Parathyroid adenoma (tissue), 2 donors: Measurements from ENCODE around the gene AFF1.

Source experiments
- H2AFZ ChIP-seq: fragments of 300-600 bp; sonication (generic); one replicate; pipeline ENCODE4 v1.7.0; 2017; ENCODE audit warnings: antibody characterized with exemption, mild to moderate bottlenecking
- H3K27ac ChIP-seq: fragments of 300-600 bp; sonication (generic); one replicate; pipeline ENCODE4 v1.7.0; 2017
- H3K27me3 ChIP-seq: fragments of 300-600 bp; sonication (generic); one replicate; pipeline ENCODE4 v1.7.0; 2017; ENCODE audit warnings: low read length; ENCODE audit not compliant: control insufficient read depth, insufficient read depth
- H3K36me3 ChIP-seq: fragments of 300-600 bp; sonication (generic); one replicate; pipeline ENCODE4 v1.7.0; 2017; ENCODE audit warnings: low read length; ENCODE audit not compliant: control insufficient read depth, insufficient read depth
- H3K4me1 ChIP-seq: fragments of 300-600 bp; sonication (generic); one replicate; pipeline ENCODE4 v1.7.0; 2017; ENCODE audit warnings: control low read depth
- H3K4me2 ChIP-seq: fragments of 300-600 bp; sonication (generic); one replicate; pipeline ENCODE4 v1.7.0; 2017; ENCODE audit warnings: low read length
- H3K4me3 ChIP-seq: fragments of 300-600 bp; sonication (generic); one replicate; pipeline ENCODE4 v1.7.0; 2017; ENCODE audit warnings: low read depth, low read length
- H3K79me2 ChIP-seq: fragments of 300-600 bp; sonication (generic); one replicate; pipeline ENCODE4 v1.7.0; 2017; ENCODE audit warnings: control low read depth
- H3K9ac ChIP-seq: fragments of 300-600 bp; sonication (generic); one replicate; pipeline ENCODE4 v1.7.0; 2017; ENCODE audit warnings: mild to moderate bottlenecking
- H3K9me3 ChIP-seq: fragments of 300-600 bp; sonication (generic); one replicate; pipeline ENCODE4 v1.7.0; 2017; ENCODE audit warnings: low read length; ENCODE audit not compliant: control insufficient read depth
- CTCF ChIP-seq: fragments of 300-600 bp; sonication (generic); IDR thresholded peaks from one replicate; pipeline ENCODE4 v1.7.0; 2017; ENCODE audit warnings: antibody characterized with exemption, mild to moderate bottlenecking
- donor health status: primary hyperparathyroidism.

Gene AFF1

GRCh38 chr4:87003266-87003665 lies 68.5 kb downstream of the AFF1 start:
- Histone ChIP-seq H3K36me3 (no peaks in the 10 kb centered on the region), H3K4me3 (no peak overlapping the region), H3K27ac (no peak overlapping the region), H2AFZ (no peak overlapping the region), H3K27me3 (no peaks in the 10 kb centered on the region), H3K9ac (no peak overlapping the region), H3K79me2 (peaks cover 2% of the 10 kb centered on the region), H3K4me1 (peaks cover 5% of the 10 kb centered on the region), H3K4me2 (no peak overlapping the region), H3K9me3 (no peaks in the 10 kb centered on the region)
- no peak for TF ChIP-seq CTCF

GRCh38 chr4:87005369-87005689 lies 70.5 kb downstream of the AFF1 start:
- peaks cover 7% of the 10 kb centered on the region for H3K4me1 ChIP-seq
- peak overlapping the region; percentile 99 for H3K27ac ChIP-seq
- H2AFZ ChIP-seq = no peak overlapping the region
- H3K9ac ChIP-seq = no peak overlapping the region
- no peak overlapping the region for H3K4me3 ChIP-seq
- no peak overlapping the region for H3K4me2 ChIP-seq
- no peak for TF ChIP-seq CTCF
- no peaks in the 10 kb centered on the region for H3K27me3 ChIP-seq
- H3K9me3 ChIP-seq = no peaks in the 10 kb centered on the region
- peaks cover 15% of the 10 kb centered on the region for H3K79me2 ChIP-seq
- H3K36me3 ChIP-seq = no peaks in the 10 kb centered on the region

GRCh38 chr4:87005690-87006425 lies 71.0 kb downstream of the AFF1 start:
- Histone ChIP-seq H3K27me3 (no peaks in the 10 kb centered on the region), H3K4me2 (peak overlapping the region; percentile 90), H3K79me2 (peaks cover 16% of the 10 kb centered on the region), H3K9ac (no peak overlapping the region), H2AFZ (peak overlapping the region; percentile 88), H3K4me3 (peak overlapping the region; percentile 98), H3K36me3 (no peaks in the 10 kb centered on the region), H3K9me3 (no peaks in the 10 kb centered on the region), H3K4me1 (peaks cover 7% of the 10 kb centered on the region), H3K27ac (peak overlapping the region; percentile 99)
- TF ChIP-seq CTCF = no peak

- Histone ChIP-seq H3K79me2 (peaks cover 16% of the 10 kb centered on the region), H3K9me3 (no peaks in the 10 kb centered on the region), H3K4me3 (peak overlapping the region; percentile 98), H3K27ac (peak overlapping the region; percentile 99), H3K9ac (peak overlapping the region; percentile 67), H2AFZ (peak overlapping the region; percentile 88), H3K36me3 (no peaks in the 10 kb centered on the region), H3K4me2 (peak overlapping the region; percentile 90), H3K27me3 (no peaks in the 10 kb centered on the region), H3K4me1 (peaks cover 7% of the 10 kb centered on the region)
- no peak for TF ChIP-seq CTCF
Observed at GRCh38 chr4:87006426-87006675, 71.5 kb downstream of the AFF1 start.
